HCT116 (cell line): ENCODE measurements around the gene EPHA4. TPM values are rescaled to one million over a fixed set of nuclear protein-coding genes. Genes with fewer than 3 reads are reported as not detected.

Experiments used
- ATAC-seq: fragments of 200-7000 bp; cut with Tn5 transposase; 2 replicates; pipeline ENCODE4 v1.9.1; 2020; ENCODE audit warnings: mild to moderate bottlenecking, moderate library complexity
- BruUV-seq: library from RNA; stranded (reverse); fragments of 400-500 nt; replicated peaks from 2 replicates; lab custom pipeline; 2021; lab: Mats Ljungman, UMichigan
- CTCF ChIA-PET: fragments of 300-600 bp; sonication (Branson Sonifier 250); formaldehyde crosslinking; loops from one replicate; lab custom pipeline; 2021; ENCODE audit warnings: antibody characterized with exemption; lab: Charles Lee
- POLR2A ChIA-PET: fragments of 300-600, 350-600 bp; sonication (Branson Sonifier 250); formaldehyde crosslinking; loops from one replicate; lab custom pipeline; 2021; ENCODE audit warnings: antibody characterized with exemption; lab: Charles Lee
- RAD21 ChIA-PET, 2 experiments: fragments of 300-600 bp; sonication (Branson Sonifier 250); formaldehyde crosslinking; loops; one replicate each; lab custom pipeline; 2023; ENCODE audit warnings: low total read pairs in 2 of 2; ENCODE audit not compliant: uncharacterized antibody in 2 of 2, unreplicated experiment in 2 of 2, low non-redundant PET in 1 of 2; lab: Charles Lee
- DNase-seq: peaks from one replicate; pipeline ENCODE4 v3.0.0-alpha.2; 2010; ENCODE audit warnings: low read depth, low spot score
- H2AFZ ChIP-seq: fragments of 200-600 bp; shearing (Covaris generic), sonication (generic); 2 replicates; pipeline ENCODE4 v1.6.1; 2017; ENCODE audit warnings: low read depth, mixed run types, mixed read lengths, antibody characterized with exemption, low read length; ENCODE audit not compliant: poor library complexity, severe bottlenecking
- H3K27ac ChIP-seq: 2 replicates; pipeline ENCODE4 v1.5.1; 2012; ENCODE audit warnings: low read depth, low read length
- H3K27me3 ChIP-seq: fragments of 200-600 bp; sonication (generic); 2 replicates; pipeline ENCODE4 v1.6.1; 2016; ENCODE audit warnings: mixed run types, low read length, mixed read lengths; ENCODE audit not compliant: insufficient read depth
- H3K36me3 ChIP-seq, 2 experiments: fragments of 200-500 bp in 1 of 2; fragments of 200-600 bp in 1 of 2; sonication (Bioruptor generic) in 1 of 2; sonication (generic) in 1 of 2; 2 replicates each; pipeline versions ENCODE4 v1.5.1 to v1.6.1; 2014 to 2016; ENCODE audit warnings: low read length in 2 of 2, inconsistent platforms in 1 of 2, mixed read lengths in 1 of 2, mixed run types in 1 of 2; ENCODE audit not compliant: insufficient read depth in 2 of 2, control insufficient read depth in 1 of 2
- H3K4me1 ChIP-seq, 2 experiments: fragments of 200-600 bp in 1 of 2; sonication (generic) in 1 of 2; 2 replicates each; pipeline versions ENCODE4 v1.5.1 to v1.6.1; 2012 to 2017; ENCODE audit warnings: low read length in 2 of 2, inconsistent platforms in 1 of 2, mild to moderate bottlenecking in 1 of 2, mixed read lengths in 1 of 2, mixed run types in 1 of 2, moderate library complexity in 1 of 2; ENCODE audit not compliant: insufficient read depth in 2 of 2, control insufficient read depth in 1 of 2
- H3K4me2 ChIP-seq: fragments of 200-600 bp; sonication (generic); 2 replicates; pipeline ENCODE4 v1.6.1; 2017; ENCODE audit warnings: mixed run types, low read length, mixed read lengths
- H3K4me3 ChIP-seq, 2 experiments: fragments of 200-600 bp in 1 of 2; sonication (generic) in 1 of 2; replicated peaks in 1 of 2; 2 replicates each; pipeline ENCODE4 v1.5.1; 2011 to 2016; ENCODE audit warnings: low read length in 2 of 2, control low read depth in 1 of 2, low read depth in 1 of 2, mild to moderate bottlenecking in 1 of 2, mixed read lengths in 1 of 2, mixed run types in 1 of 2
- H3K79me2 ChIP-seq: fragments of 200-600 bp; sonication (generic); 2 replicates; pipeline ENCODE4 v1.6.1; 2017; ENCODE audit warnings: mild to moderate bottlenecking, mixed run types, low read length, moderate library complexity, mixed read lengths; ENCODE audit not compliant: insufficient read depth
- H3K9ac ChIP-seq: fragments of 200-600 bp; sonication (generic); 2 replicates; pipeline ENCODE4 v1.6.1; 2016; ENCODE audit warnings: low read length, mixed read lengths
- H3K9me2 ChIP-seq: fragments of 200-600 bp; sonication (generic), shearing (Covaris generic); 2 replicates; pipeline ENCODE4 v1.6.1; 2017; ENCODE audit warnings: mixed run types, mild to moderate bottlenecking, moderate library complexity; ENCODE audit not compliant: insufficient read depth
- H3K9me3 ChIP-seq, 2 experiments: fragments of 200-500 bp in 1 of 2; fragments of 200-600 bp in 1 of 2; sonication (Bioruptor generic) in 1 of 2; sonication (generic) in 1 of 2; 2 replicates each; pipeline ENCODE4 v1.6.1; 2014 to 2017; ENCODE audit warnings: low read length in 2 of 2, mixed read lengths in 2 of 2, inconsistent platforms in 1 of 2, low read depth in 1 of 2, mild to moderate bottlenecking in 1 of 2, mixed run types in 1 of 2, moderate library complexity in 1 of 2; ENCODE audit not compliant: control insufficient read depth in 1 of 2, insufficient read depth in 1 of 2
- H4K20me1 ChIP-seq: fragments of 200-600 bp; sonication (generic), shearing (Covaris generic); 2 replicates; pipeline ENCODE4 v1.6.1; 2017; ENCODE audit warnings: mixed run types, mild to moderate bottlenecking, moderate library complexity; ENCODE audit not compliant: insufficient read depth
- ATF3 ChIP-seq: IDR thresholded peaks from 2 replicates; pipeline ENCODE4 v1.6.1; 2012
- CBX3 ChIP-seq: IDR thresholded peaks from 2 replicates; pipeline ENCODE4 v1.6.1; 2012; ENCODE audit warnings: low read depth
- EGR1 ChIP-seq: IDR thresholded peaks from 2 replicates; pipeline ENCODE4 v1.6.1; 2012; ENCODE audit warnings: low read depth
- EZH2phosphoT487 ChIP-seq: fragments of 200-600 bp; IDR thresholded peaks from 2 replicates; pipeline ENCODE4 v1.6.1; 2018; ENCODE audit warnings: antibody characterized with exemption, borderline replicate concordance
- JUND ChIP-seq: IDR thresholded peaks from 2 replicates; pipeline ENCODE4 v1.6.1; 2012
- MAX ChIP-seq: IDR thresholded peaks from 2 replicates; pipeline ENCODE4 v1.6.1; 2012
- POLR2A ChIP-seq: IDR thresholded peaks from 2 replicates; pipeline ENCODE4 v1.7.0; 2011; ENCODE audit warnings: borderline replicate concordance; ENCODE audit not compliant: insufficient read depth, insufficient read length; ENCODE audit errors: extremely low read depth
- POLR2AphosphoS5 ChIP-seq: IDR thresholded peaks from 2 replicates; pipeline ENCODE4 v1.6.1; 2011; ENCODE audit warnings: mild to moderate bottlenecking, low read depth, low read length, moderate library complexity
- REST ChIP-seq: IDR thresholded peaks from 2 replicates; pipeline ENCODE4 v1.6.1; 2012; ENCODE audit warnings: low read depth
- SIN3A ChIP-seq: IDR thresholded peaks from 2 replicates; pipeline ENCODE4 v1.6.1; 2012; ENCODE audit warnings: low read depth
- SP1 ChIP-seq: IDR thresholded peaks from 2 replicates; pipeline ENCODE4 v1.6.1; 2012; ENCODE audit warnings: low read depth
- SRF ChIP-seq: IDR thresholded peaks from 2 replicates; pipeline ENCODE4 v1.6.1; 2012; ENCODE audit warnings: low read depth
- TCF7L2 ChIP-seq: IDR thresholded peaks from 2 replicates; pipeline ENCODE4 v1.7.0; 2011; ENCODE audit warnings: borderline replicate concordance, inconsistent platforms; ENCODE audit not compliant: insufficient read depth, insufficient read length; ENCODE audit errors: extremely low read depth
- YY1 ChIP-seq: IDR thresholded peaks from 2 replicates; pipeline ENCODE4 v1.6.1; 2011; ENCODE audit warnings: low read length, low read depth, moderate library complexity, mild to moderate bottlenecking; ENCODE audit not compliant: insufficient replicate concordance; ENCODE audit errors: extremely low read depth
- ZBTB33 ChIP-seq: IDR thresholded peaks from 2 replicates; pipeline ENCODE4 v1.6.1; 2011; ENCODE audit warnings: mild to moderate bottlenecking, low read length, moderate library complexity; ENCODE audit not compliant: insufficient replicate concordance; ENCODE audit errors: extremely low read depth
- ZNF274 ChIP-seq: fragments of 200-500 bp; sonication (Bioruptor generic); IDR thresholded peaks from 2 replicates; pipeline ENCODE4 v1.6.1; 2014; ENCODE audit warnings: mild to moderate bottlenecking, low read depth, low read length, inconsistent platforms
- intact Hi-C: fragments of 100-400 bp; cut with micrococcal nuclease; formaldehyde crosslinking; loops from 2 replicates; pipeline ENCODE4 v1.10.0; 2022
- total RNA-seq: library from RNA; stranded (reverse); gene quantifications from one replicate; pipeline ENCODE4 v1.2.1, GENCODE V29; 2021; ENCODE audit not compliant: unreplicated experiment

Gene EPHA4
- total RNA-seq, 1 experiment from 2014 or later = 3.5 TPM

GRCh38 chr2:221392228-221392881, 179.7 kb downstream of the EPHA4 start:
- intact Hi-C loops = no loop called here
- ChIA-PET POLR2A (no interaction called here), RAD21 (no interaction called here), CTCF (no interaction called here)
- no peaks in the 10 kb centered on the region for H3K4me1 ChIP-seq
- no peaks in the 10 kb centered on the region for H3K36me3 ChIP-seq
- TF ChIP-seq REST = no peak
- TF ChIP-seq YY1 = no peak
- no peak for TF ChIP-seq ZBTB33
- TF ChIP-seq SRF = no peak
- no peak for TF ChIP-seq MAX
- no peak for TF ChIP-seq ZNF274
- no peak for TF ChIP-seq EGR1
- TF ChIP-seq CBX3 = no peak
- TF ChIP-seq ATF3 = no peak
- TF ChIP-seq POLR2A = no peak
- no peak for TF ChIP-seq EZH2phosphoT487
- TF ChIP-seq SIN3A = no peak
- TF ChIP-seq SP1 = no peak
- TF ChIP-seq TCF7L2 = no peak
- no peak for TF ChIP-seq POLR2AphosphoS5
- no peak for TF ChIP-seq JUND
- DNase-seq = no peak
- H3K9me3 ChIP-seq = no peaks in the 10 kb centered on the region
- no TSS peak for BruUV-seq
- H3K4me2 ChIP-seq = no peak overlapping the region
- H2AFZ ChIP-seq = no peak overlapping the region
- H3K27ac ChIP-seq = no peak overlapping the region
- no peak overlapping the region for H3K4me3 ChIP-seq
- no peak overlapping the region for H3K9ac ChIP-seq
- no peak for ATAC-seq
- H3K79me2 ChIP-seq = no peaks in the 10 kb centered on the region
- H4K20me1 ChIP-seq = no peaks in the 10 kb centered on the region
- peaks cover 10% of the 10 kb centered on the region; the same call in 1 of the 2 replicates for H3K27me3 ChIP-seq
- H3K9me2 ChIP-seq = no peaks in the 10 kb centered on the region
